H9 (cell line): ENCODE data around the gene TTC28. TPM values are rescaled to one million over a fixed set of nuclear protein-coding genes. Genes with fewer than 3 reads are reported as not detected.

Experiments used
- DNase-seq: peaks from one replicate; pipeline ENCODE4 v3.0.0-alpha.2; 2017
- H2AFZ ChIP-seq: one replicate; pipeline ENCODE4 v1.6.1; 2013; ENCODE audit warnings: mild to moderate bottlenecking, low read length, control low read depth, moderate library complexity
- H2AK5ac ChIP-seq: 2 replicates; pipeline ENCODE4 v1.6.1; 2013; ENCODE audit warnings: low read length, control low read depth, mixed read lengths; ENCODE audit not compliant: insufficient read length
- H2BK120ac ChIP-seq: one replicate; pipeline ENCODE4 v1.6.1; 2013; ENCODE audit warnings: low read depth, mild to moderate bottlenecking, low read length, control low read depth, inconsistent platforms; ENCODE audit not compliant: poor library complexity, severe bottlenecking
- H2BK12ac ChIP-seq: 2 replicates; pipeline ENCODE4 v1.6.1; 2013; ENCODE audit warnings: low read length, control low read depth, mixed read lengths, low read depth; ENCODE audit not compliant: insufficient read length
- H2BK15ac ChIP-seq: 2 replicates; pipeline ENCODE4 v1.6.1; 2013; ENCODE audit warnings: low read depth, low read length, control low read depth
- H2BK20ac ChIP-seq: one replicate; pipeline ENCODE4 v1.6.1; 2013; ENCODE audit warnings: low read depth, mild to moderate bottlenecking, low read length, control low read depth, inconsistent platforms; ENCODE audit not compliant: poor library complexity, severe bottlenecking
- H2BK5ac ChIP-seq: 2 replicates; pipeline ENCODE4 v1.6.1; 2013; ENCODE audit warnings: low read length, control low read depth, mixed read lengths; ENCODE audit not compliant: insufficient read length
- H3K14ac ChIP-seq: 2 replicates; pipeline ENCODE4 v1.6.1; 2013; ENCODE audit warnings: low read length, control low read depth; ENCODE audit not compliant: insufficient read depth
- H3K18ac ChIP-seq: 2 replicates; pipeline ENCODE4 v1.6.1; 2013; ENCODE audit warnings: low read depth, mild to moderate bottlenecking, mixed read lengths, low read length, control low read depth; ENCODE audit not compliant: insufficient read length
- H3K23ac ChIP-seq: 2 replicates; pipeline ENCODE4 v1.6.1; 2013; ENCODE audit warnings: low read length, control low read depth, mixed read lengths, low read depth; ENCODE audit not compliant: insufficient read length
- H3K23me2 ChIP-seq: 2 replicates; pipeline ENCODE4 v1.6.1; 2013; ENCODE audit warnings: low read depth, mild to moderate bottlenecking, mixed read lengths, low read length, control low read depth; ENCODE audit not compliant: insufficient read length, poor library complexity, severe bottlenecking
- H3K27ac ChIP-seq: 2 replicates; pipeline ENCODE4 v1.5.1; 2013; ENCODE audit warnings: low read length, control low read depth, mixed read lengths, low read depth; ENCODE audit not compliant: insufficient read length
- H3K27me3 ChIP-seq: 2 replicates; pipeline ENCODE4 v1.6.1; 2013; ENCODE audit warnings: low read length, control low read depth, inconsistent platforms; ENCODE audit not compliant: insufficient read depth
- H3K4ac ChIP-seq: 2 replicates; pipeline ENCODE4 v1.6.1; 2013; ENCODE audit warnings: low read depth, mild to moderate bottlenecking, control low read depth, inconsistent platforms, low read length, moderate library complexity
- H3K4me1 ChIP-seq: 2 replicates; pipeline ENCODE4 v1.6.1; 2013; ENCODE audit warnings: low read length, control low read depth, inconsistent platforms; ENCODE audit not compliant: insufficient read depth
- H3K4me2 ChIP-seq: 2 replicates; pipeline ENCODE4 v1.6.1; 2013; ENCODE audit warnings: low read length, control low read depth, mixed read lengths; ENCODE audit not compliant: insufficient read length, insufficient read depth
- H3K56ac ChIP-seq: 2 replicates; pipeline ENCODE4 v1.6.1; 2013; ENCODE audit warnings: low read depth, mild to moderate bottlenecking, mixed read lengths, low read length, control low read depth; ENCODE audit not compliant: insufficient read length
- H3K79me1 ChIP-seq: 2 replicates; pipeline ENCODE4 v1.6.1; 2013; ENCODE audit warnings: low read depth, mild to moderate bottlenecking, moderate library complexity, low read length, control low read depth, inconsistent platforms; ENCODE audit not compliant: insufficient read depth, poor library complexity, severe bottlenecking
- H3K79me2 ChIP-seq: 2 replicates; pipeline ENCODE4 v1.6.1; 2013; ENCODE audit warnings: low read length, control low read depth, inconsistent platforms; ENCODE audit not compliant: insufficient read depth
- H3K9ac ChIP-seq: 2 replicates; pipeline ENCODE4 v1.6.1; 2013; ENCODE audit warnings: low read length, control low read depth, mixed read lengths; ENCODE audit not compliant: insufficient read length; ENCODE audit errors: extremely low read depth
- H3K9me3 ChIP-seq: one replicate; pipeline ENCODE4 v1.6.1; 2013; ENCODE audit warnings: low read depth, low read length, inconsistent platforms; ENCODE audit not compliant: control insufficient read depth
- H3T11ph ChIP-seq: one replicate; pipeline ENCODE4 v1.6.1; 2013; ENCODE audit warnings: mild to moderate bottlenecking, low read length, control low read depth, inconsistent platforms
- H4K20me1 ChIP-seq: one replicate; pipeline ENCODE4 v1.6.1; 2013; ENCODE audit not compliant: control insufficient read depth, insufficient read length, insufficient read depth
- H4K5ac ChIP-seq: 2 replicates; pipeline ENCODE4 v1.6.1; 2013; ENCODE audit warnings: low read depth, mild to moderate bottlenecking, mixed read lengths, low read length, control low read depth; ENCODE audit not compliant: insufficient read length
- H4K8ac ChIP-seq: replicated peaks from 2 replicates; pipeline ENCODE4 v1.6.1; 2013; ENCODE audit warnings: low read length, control low read depth, mixed read lengths, low read depth; ENCODE audit not compliant: insufficient read length
- H4K91ac ChIP-seq: 2 replicates; pipeline ENCODE4 v1.6.1; 2013; ENCODE audit warnings: low read depth, mild to moderate bottlenecking, moderate library complexity, mixed read lengths, low read length, control low read depth; ENCODE audit not compliant: insufficient read length
- H3K27ac Mint-ChIP-seq, 3 experiments: 2 replicates in 2 of 3; 3 replicates in 1 of 3; pipeline ENCODE4 v1.8.0; 2020 to 2021; ENCODE audit warnings: mixed read lengths in 3 of 3, mild to moderate bottlenecking in 1 of 3, moderate library complexity in 1 of 3
- H3K27me3 Mint-ChIP-seq: 2 replicates; pipeline ENCODE4 v1.8.0; 2021; ENCODE audit warnings: low read depth, mild to moderate bottlenecking, moderate library complexity, mixed read lengths
- H3K36me3 Mint-ChIP-seq, 3 experiments: 2 replicates in 2 of 3; 3 replicates in 1 of 3; pipeline ENCODE4 v1.8.0; 2020 to 2021; ENCODE audit warnings: low read depth in 3 of 3, mixed read lengths in 3 of 3; ENCODE audit not compliant: insufficient read depth in 1 of 3
- H3K4me1 Mint-ChIP-seq, 2 experiments: 2 replicates each; pipeline ENCODE4 v1.8.0; 2020; ENCODE audit warnings: mixed read lengths in 2 of 2
- H3K4me3 Mint-ChIP-seq, 2 experiments: 2 replicates in 1 of 2; 3 replicates in 1 of 2; pipeline ENCODE4 v1.8.0; 2020 to 2021; ENCODE audit warnings: mild to moderate bottlenecking in 2 of 2, mixed read lengths in 2 of 2, moderate library complexity in 1 of 2
- H3K9me3 Mint-ChIP-seq, 2 experiments: 2 replicates in 1 of 2; 3 replicates in 1 of 2; pipeline ENCODE4 v1.8.0; 2020; ENCODE audit warnings: mild to moderate bottlenecking in 2 of 2, mixed read lengths in 2 of 2, moderate library complexity in 1 of 2
- CTCF ChIP-seq: fragments of 200-600 bp; sonication (generic); conservative IDR thresholded peaks from 3 replicates; pipeline ENCODE4 v1.8.0; 2021; ENCODE audit warnings: antibody characterized with exemption, mild to moderate bottlenecking
- WGBS: extraction: QIAGEN DNeasy Blood & Tissue Kit; methylation state at CpG from one replicate; pipeline ENCODE4 v1.1.7; 2013; ENCODE audit warnings: missing lambda C conversion rate, low lambda C conversion rate, mixed read lengths; ENCODE audit not compliant: insufficient read length; ENCODE audit errors: extremely low coverage; 5-methylcytosine and 5-hydroxymethylcytosine counted together
- total RNA-seq: library from RNA; stranded (reverse); gene quantifications from 2 replicates; pipeline ENCODE4 v1.2.1, GENCODE V29; 2021

The TTC28 gene
- total RNA-seq, 1 experiment from 2014 or later, result 13.6 TPM

DNA sequence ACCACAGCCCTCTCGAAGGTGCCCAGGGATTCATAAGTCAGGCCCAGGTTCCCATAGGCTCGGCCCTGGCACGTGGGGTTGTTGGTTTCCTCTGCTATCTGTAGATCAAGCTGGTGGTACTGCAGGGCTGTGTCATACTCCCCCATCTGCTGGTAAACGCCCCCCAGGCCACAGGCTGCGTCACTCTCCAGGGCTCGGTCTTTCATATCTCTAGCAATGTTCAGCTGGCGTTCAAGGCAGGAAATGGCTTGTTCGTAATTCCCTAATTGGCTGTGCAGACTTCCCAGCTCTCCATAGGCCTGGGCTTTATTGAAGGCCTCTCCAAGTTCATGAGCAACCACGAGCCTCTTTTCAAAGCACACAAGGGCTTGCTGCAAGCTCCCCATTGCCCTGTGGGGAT is 574.2 kb downstream of the TTC28 start:
- H3K23ac ChIP-seq, result no peak overlapping the region
- no peak overlapping the region for H3K18ac ChIP-seq
- no peak overlapping the region for H3T11ph ChIP-seq
- H3K23me2 ChIP-seq, result no peaks in the 10 kb centered on the region
- no peak overlapping the region for H2BK120ac ChIP-seq
- no peak overlapping the region for H3K27ac Mint-ChIP-seq
- no peak overlapping the region for H2AK5ac ChIP-seq
- no peak for TF ChIP-seq CTCF
- no peaks in the 10 kb centered on the region for H3K79me1 ChIP-seq
- peaks cover 11 to 13% of the 10 kb centered on the region in 2 experiments for H3K4me1 Mint-ChIP-seq
- no peak overlapping the region for H3K56ac ChIP-seq
- H3K79me2 ChIP-seq, result no peaks in the 10 kb centered on the region
- H2BK20ac ChIP-seq, result no peak overlapping the region
- H3K27ac ChIP-seq, result no peak overlapping the region
- no peak for DNase-seq
- H2AFZ ChIP-seq, result no peak overlapping the region
- no peak overlapping the region for H2BK12ac ChIP-seq
- H4K20me1 ChIP-seq, result no peaks in the 10 kb centered on the region
- H3K4ac ChIP-seq, result no peak overlapping the region
- H3K9me3 Mint-ChIP-seq, result no peaks in the 10 kb centered on the region
- H2BK5ac ChIP-seq, result no peak overlapping the region
- no peak overlapping the region for H3K14ac ChIP-seq
- H3K36me3 Mint-ChIP-seq, result peaks cover 0 to 4% (median 3%) of the 10 kb centered on the region in 3 experiments; a peak in 3 of 7 replicates
- no peaks in the 10 kb centered on the region; the same call in 1 of the 2 replicates for H3K4me1 ChIP-seq
- H4K8ac ChIP-seq, result no peak overlapping the region
- H3K9ac ChIP-seq, result no peak overlapping the region
- no peak overlapping the region for H4K5ac ChIP-seq
- no peaks in the 10 kb centered on the region for H3K9me3 ChIP-seq
- no peak overlapping the region for H4K91ac ChIP-seq
- H3K27me3 Mint-ChIP-seq, result no peaks in the 10 kb centered on the region; the same call in 1 of the 2 replicates
- H3K4me3 Mint-ChIP-seq, result no peak overlapping the region
- H2BK15ac ChIP-seq, result no peak overlapping the region
- H3K27me3 ChIP-seq, result no peaks in the 10 kb centered on the region
- no peak overlapping the region for H3K4me2 ChIP-seq
- WGBS, result no CpG with 5 or more reads among the region's 9 CpGs
